ENCODE data around the gene CLDN14. TPM values are rescaled to one million over a fixed set of nuclear protein-coding genes. Genes with fewer than 3 reads are reported as not detected.
A peak's percentile ranks its signal among the peaks of the same experiment; 100 is the strongest.

Gene CLDN14
- total and polyA plus RNA-seq, 10 donors = 0.13 to 0.94 (median 0.35) TPM; not detected in 4

DNA sequence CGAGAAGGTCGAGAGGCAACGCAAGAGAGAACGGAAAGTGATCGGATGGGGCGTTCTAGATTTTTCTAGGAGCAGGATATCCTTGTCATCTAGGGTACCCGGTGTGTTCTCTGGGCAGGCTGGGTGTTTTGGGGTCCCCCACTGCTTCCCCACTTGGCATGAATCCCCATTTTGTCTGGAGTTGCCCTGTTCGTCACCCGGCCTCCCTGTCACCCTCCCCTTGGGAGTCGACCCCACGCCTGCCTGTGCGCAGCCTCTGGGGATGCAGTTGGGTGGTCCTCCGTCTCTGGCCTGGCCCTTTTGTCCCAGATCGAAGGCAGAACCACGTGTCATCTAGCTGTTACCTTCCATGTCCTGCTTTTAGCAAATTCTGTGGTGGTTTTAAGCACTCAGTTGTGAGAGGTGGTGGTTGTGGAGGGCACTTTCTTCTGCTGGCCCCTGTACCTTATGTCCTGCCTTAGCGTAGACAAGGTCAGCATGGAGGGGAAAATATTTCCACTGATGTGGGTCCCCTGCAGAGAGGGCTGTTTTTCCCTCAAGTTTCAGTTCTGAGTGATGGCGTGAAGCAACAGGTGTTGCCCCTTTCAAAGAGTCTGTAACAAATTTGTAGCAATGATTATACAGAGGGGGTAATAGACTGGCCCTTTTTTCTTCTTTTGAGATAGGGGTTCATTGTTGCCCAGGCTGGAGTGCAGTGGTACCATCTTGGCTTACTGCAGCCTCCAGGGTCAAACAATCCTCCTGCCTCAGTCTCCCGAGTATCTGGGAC, 59.2 kb downstream of the CLDN14 start:
- no peak for DNase-seq
- Histone ChIP-seq H3K27me3 (replicated peaks in 1 of 7) (no peaks in the 10 kb centered on the region), H3K4me3 (no peak overlapping the region), H3K4me1 (peaks cover 0 to 9% (median 3%) of the 10 kb centered on the region in 6 donors), H3K9me3 (no peaks in the 10 kb centered on the region), H3K36me3 (peaks cover 0 to 27% (median 1%) of the 10 kb centered on the region in 6 donors), H3K27ac (no peak overlapping the region)
- intact Hi-C loops (cut with DNase I; ENCODE audit: low total_unique reads) = no loop called here
- TF ChIP-seq POLR2AphosphoS5 (IDR thresholded peaks at IDR 0.05) = no peak
- TF ChIP-seq, protein P1, sequence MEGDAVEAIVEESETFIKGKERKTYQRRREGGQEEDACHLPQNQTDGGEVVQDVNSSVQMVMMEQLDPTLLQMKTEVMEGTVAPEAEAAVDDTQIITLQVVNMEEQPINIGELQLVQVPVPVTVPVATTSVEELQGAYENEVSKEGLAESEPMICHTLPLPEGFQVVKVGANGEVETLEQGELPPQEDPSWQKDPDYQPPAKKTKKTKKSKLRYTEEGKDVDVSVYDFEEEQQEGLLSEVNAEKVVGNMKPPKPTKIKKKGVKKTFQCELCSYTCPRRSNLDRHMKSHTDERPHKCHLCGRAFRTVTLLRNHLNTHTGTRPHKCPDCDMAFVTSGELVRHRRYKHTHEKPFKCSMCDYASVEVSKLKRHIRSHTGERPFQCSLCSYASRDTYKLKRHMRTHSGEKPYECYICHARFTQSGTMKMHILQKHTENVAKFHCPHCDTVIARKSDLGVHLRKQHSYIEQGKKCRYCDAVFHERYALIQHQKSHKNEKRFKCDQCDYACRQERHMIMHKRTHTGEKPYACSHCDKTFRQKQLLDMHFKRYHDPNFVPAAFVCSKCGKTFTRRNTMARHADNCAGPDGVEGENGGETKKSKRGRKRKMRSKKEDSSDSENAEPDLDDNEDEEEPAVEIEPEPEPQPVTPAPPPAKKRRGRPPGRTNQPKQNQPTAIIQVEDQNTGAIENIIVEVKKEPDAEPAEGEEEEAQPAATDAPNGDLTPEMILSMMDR (IDR thresholded peaks at IDR 0.05 in 8 of 11, conservative IDR thresholded peaks at IDR 0.05 in 3 of 11) = no peak
- no peak for TF ChIP-seq POLR2A (IDR thresholded peaks at IDR 0.05)
- 93 to 95% (median 95%) methylated on average over 18 of the region's 18 CpGs for WGBS, 5 donors

DNA sequence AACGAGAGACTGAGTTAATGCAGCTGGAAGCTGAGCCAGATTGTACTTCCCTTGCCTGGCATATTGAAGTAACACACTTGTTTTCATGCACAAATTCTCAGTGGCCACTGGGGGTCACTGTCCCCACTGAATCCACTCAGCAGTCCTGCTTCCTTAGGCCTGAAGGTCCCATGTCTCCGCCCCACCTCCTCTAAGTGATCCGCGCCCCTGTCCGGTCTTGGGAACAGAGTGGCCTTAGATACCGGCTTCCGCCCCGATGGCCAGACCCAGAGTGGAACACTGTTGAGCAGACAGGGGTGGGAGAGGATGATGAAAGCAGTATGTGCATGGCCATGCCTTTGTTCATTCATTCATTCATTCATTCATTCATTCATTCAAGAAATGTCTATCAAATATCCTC, 59.9 kb downstream of the CLDN14 start:
- DNase-seq = peak; percentile 84
- TF ChIP-seq POLR2A (IDR thresholded peaks at IDR 0.05) (no peak), POLR2AphosphoS5 (IDR thresholded peaks at IDR 0.05) (peak in 2 of 3 donors; percentile 56 to 70)
- TF ChIP-seq, protein P1 (IDR thresholded peaks at IDR 0.05 in 8 of 11, conservative IDR thresholded peaks at IDR 0.05 in 3 of 11) = peak in 10 of 11 experiments; percentile 28 to 81 (median 66)
- H3K4me3 ChIP-seq = no peak overlapping the region
- H3K9me3 ChIP-seq = no peaks in the 10 kb centered on the region
- peaks cover 0 to 33% (median 6%) of the 10 kb centered on the region in 6 donors for H3K36me3 ChIP-seq
- WGBS, 5 donors = 16 to 37% (median 19%) methylated on average over 8 of the region's 8 CpGs
- H3K4me1 ChIP-seq = peaks cover 0 to 9% (median 3%) of the 10 kb centered on the region in 6 donors
- intact Hi-C loops (cut with DNase I; ENCODE audit: low total_unique reads) = no loop called here
- no peaks in the 10 kb centered on the region for H3K27me3 ChIP-seq (replicated peaks in 1 of 7)
- H3K27ac ChIP-seq = no peak overlapping the region

DNA sequence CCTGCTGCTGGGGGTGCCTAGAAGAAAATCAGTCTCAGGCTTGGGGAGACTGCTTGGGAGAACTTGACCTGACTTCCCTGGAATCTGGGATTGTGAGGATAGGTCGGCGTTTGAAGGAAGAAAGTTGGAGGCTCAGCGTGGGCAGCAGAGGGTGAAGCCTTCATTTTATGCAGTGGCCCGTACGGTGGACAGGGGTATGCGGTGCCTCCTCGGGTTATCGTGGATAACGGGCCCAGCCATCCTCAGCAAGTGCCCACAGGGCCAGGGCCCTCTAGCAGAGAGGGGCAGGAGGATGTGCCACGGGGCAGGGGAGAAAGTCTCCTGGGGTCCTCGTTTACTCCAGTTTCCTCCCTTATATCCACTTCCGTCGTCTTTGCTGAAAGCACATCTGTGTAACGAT, 60.7 kb downstream of the CLDN14 start:
- Histone ChIP-seq H3K36me3 (peaks cover 0 to 39% (median 6%) of the 10 kb centered on the region in 6 donors), H3K27me3 (replicated peaks in 1 of 7) (no peaks in the 10 kb centered on the region), H3K4me1 (peaks cover 0 to 9% (median 3%) of the 10 kb centered on the region in 6 donors), H3K27ac (no peak overlapping the region), H3K4me3 (no peak overlapping the region), H3K9me3 (no peaks in the 10 kb centered on the region)
- TF ChIP-seq POLR2A (IDR thresholded peaks at IDR 0.05) (no peak), POLR2AphosphoS5 (IDR thresholded peaks at IDR 0.05) (no peak)
- TF ChIP-seq, protein P1 (IDR thresholded peaks at IDR 0.05 in 8 of 11, conservative IDR thresholded peaks at IDR 0.05 in 3 of 11) = no peak
- intact Hi-C loops (cut with DNase I; ENCODE audit: low total_unique reads) = no loop called here
- WGBS, 5 donors = 86 to 95% (median 91%) methylated on average over 14 of the region's 14 CpGs
- DNase-seq = no peak

DNA sequence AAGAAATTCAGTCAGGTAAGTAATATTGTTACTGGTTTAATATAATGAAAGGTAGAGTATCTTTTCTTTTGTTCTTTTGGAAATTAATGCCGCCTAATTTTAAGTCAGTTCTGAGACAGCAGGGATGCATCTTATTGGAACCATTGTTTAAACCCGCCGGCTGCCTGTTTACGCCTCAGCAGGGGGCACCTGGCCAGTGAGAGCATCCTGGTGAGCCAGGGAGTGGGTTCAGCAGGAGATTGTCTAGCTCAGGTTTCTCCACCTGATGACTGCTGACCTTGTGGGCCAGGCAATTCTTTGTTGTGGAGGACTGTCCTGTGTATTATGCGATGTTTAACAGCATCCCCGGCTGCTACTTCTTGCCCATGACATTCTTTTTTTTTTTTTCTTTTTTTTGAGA, 64.5 kb downstream of the CLDN14 start:
- DNase-seq = no peak
- Histone ChIP-seq H3K36me3 (peaks cover 0 to 74% (median 16%) of the 10 kb centered on the region in 6 donors), H3K27me3 (replicated peaks in 1 of 7) (no peaks in the 10 kb centered on the region), H3K4me3 (no peak overlapping the region), H3K9me3 (no peaks in the 10 kb centered on the region), H3K4me1 (peaks cover 0 to 8% (median 3%) of the 10 kb centered on the region in 6 donors), H3K27ac (no peak overlapping the region)
- WGBS, 5 donors = 95 to 99% (median 97%) methylated on average over 6 of the region's 6 CpGs
- intact Hi-C loops (cut with DNase I; ENCODE audit: low total_unique reads) = no loop called here
- no peak for TF ChIP-seq POLR2AphosphoS5 (IDR thresholded peaks at IDR 0.05)
- no peak for TF ChIP-seq POLR2A (IDR thresholded peaks at IDR 0.05)
- TF ChIP-seq, protein P1 (IDR thresholded peaks at IDR 0.05 in 8 of 11, conservative IDR thresholded peaks at IDR 0.05 in 3 of 11) = no peak
